GM04503 (cell line): ENCODE data around the gene DCAF15.
A peak's percentile ranks its signal among the peaks of the same experiment; 100 is the strongest.
"Not testable (repeated sequence)": the region's sequence is repeated elsewhere in the genome, so short reads cannot be mapped to it uniquely, and the experiment has no call there.

ENCODE experiments used
- DNase-seq: peaks from one replicate; pipeline ENCODE4 v3.0.0-alpha.2; 2012; ENCODE audit warnings: low read depth

Gene DCAF15

GRCh38 chr19:13952154-13952930, at the start of gene DCAF15:
TSS of gene DCAF15 (plus strand) at chr19:13952509. CDS start at chr19:13952513, 4 bp downstream.
- peak; percentile 96 for DNase-seq

GRCh38 chr19:13902993-13903555, 49.2 kb upstream of the DCAF15 start:
- no peak for DNase-seq

GRCh38 chr19:13905634-13906520, 46.4 kb upstream of the DCAF15 start, which contains the start of the genes BRME1 and CC2D1A:
TSS of gene BRME1 (minus strand) at chr19:13906117. CDS start at chr19:13904892, 1,225 bp downstream.
TSS of gene CC2D1A (plus strand) at chr19:13906201. CDS start at chr19:13906442, 241 bp downstream.
- DNase-seq: peak; percentile 39

GRCh38 chr19:13906521-13906904, 45.8 kb upstream of the DCAF15 start:
- no peak for DNase-seq

GRCh38 chr19:13906910-13907309, 45.4 kb upstream of the DCAF15 start:
- DNase-seq: no peak

GRCh38 chr19:13908674-13909073, 43.6 kb upstream of the DCAF15 start:
- DNase-seq: no peak

GRCh38 chr19:13909430-13909829, 42.9 kb upstream of the DCAF15 start:
- DNase-seq: no peak

- DNase-seq: no peak
Measured at GRCh38 chr19:13913352-13913751, 39.0 kb upstream of the DCAF15 start.

- DNase-seq: no peak
Measured at GRCh38 chr19:13914777-13915176, 37.5 kb upstream of the DCAF15 start.

GRCh38 chr19:13917888-13918406, 34.4 kb upstream of the DCAF15 start:
- no peak for DNase-seq

- DNase-seq: no peak
Measured at GRCh38 chr19:13918726-13919411, 33.4 kb upstream of the DCAF15 start.

- DNase-seq: no peak
Measured at GRCh38 chr19:13920524-13920923, 31.8 kb upstream of the DCAF15 start.

GRCh38 chr19:13920940-13921747, 31.2 kb upstream of the DCAF15 start:
- no peak for DNase-seq

- DNase-seq: not testable (repeated sequence)
Measured at GRCh38 chr19:13922118-13922517, 30.2 kb upstream of the DCAF15 start.

- no peak for DNase-seq
Measured at GRCh38 chr19:13923194-13923987, 28.9 kb upstream of the DCAF15 start.

- no peak for DNase-seq
Measured at GRCh38 chr19:13926010-13926409, 26.3 kb upstream of the DCAF15 start.

- DNase-seq: no peak
Measured at GRCh38 chr19:13926715-13927114, 25.6 kb upstream of the DCAF15 start.

GRCh38 chr19:13929340-13929739, 23.0 kb upstream of the DCAF15 start:
- DNase-seq: no peak

- no peak for DNase-seq
Measured at GRCh38 chr19:13929956-13930355, 22.4 kb upstream of the DCAF15 start.

GRCh38 chr19:13930402-13930801, 21.9 kb upstream of the DCAF15 start:
- no peak for DNase-seq
